Measurements from ENCODE around the gene HMG20A. TPM values are rescaled to one million over a fixed set of nuclear protein-coding genes. Genes with fewer than 3 reads are reported as not detected.

The HMG20A gene
- total RNA-seq, 3 donors from 2014 or later = 35.8 to 48.2 (median 46.4) TPM

GRCh38 chr15:77479015-77479414 lies 58.3 kb downstream of the HMG20A start:
- H3K4me3 ChIP-seq = no peak overlapping the region
- no peaks in the 10 kb centered on the region for H3K4me1 ChIP-seq
- DNase-seq (ENCODE audit: low spot score in 2 of 2) = no peak
- intact Hi-C loops (cut with DNase I; ENCODE audit: low total_unique reads) = no loop called here
- H3K9me3 ChIP-seq = no peaks in the 10 kb centered on the region
- no peaks in the 10 kb centered on the region for H3K27me3 ChIP-seq
- no peak overlapping the region for H3K27ac ChIP-seq
- no peaks in the 10 kb centered on the region for H3K36me3 ChIP-seq
- TF ChIP-seq POLR2AphosphoS5 (IDR thresholded peaks at IDR 0.05) (no peak), POLR2A (IDR thresholded peaks at IDR 0.05) (no peak), CTCF (IDR thresholded peaks at IDR 0.05) (no peak)

GRCh38 chr15:77480859-77481633 lies 60.4 kb downstream of the HMG20A start:
- Histone ChIP-seq H3K27ac (no peak overlapping the region), H3K36me3 (no peaks in the 10 kb centered on the region), H3K4me1 (no peaks in the 10 kb centered on the region), H3K4me3 (no peak overlapping the region), H3K9me3 (no peaks in the 10 kb centered on the region), H3K27me3 (no peaks in the 10 kb centered on the region)
- intact Hi-C loops (cut with DNase I; ENCODE audit: low total_unique reads) = no loop called here
- DNase-seq (ENCODE audit: low spot score in 2 of 2) = no peak
- TF ChIP-seq CTCF (IDR thresholded peaks at IDR 0.05) = no peak

GRCh38 chr15:77481670-77482069 lies 61.0 kb downstream of the HMG20A start:
- H3K36me3 ChIP-seq = no peaks in the 10 kb centered on the region
- H3K4me3 ChIP-seq = no peak overlapping the region
- H3K27ac ChIP-seq = no peak overlapping the region
- intact Hi-C loops (cut with DNase I; ENCODE audit: low total_unique reads) = no loop called here
- H3K9me3 ChIP-seq = no peaks in the 10 kb centered on the region
- no peaks in the 10 kb centered on the region for H3K4me1 ChIP-seq
- TF ChIP-seq CTCF (IDR thresholded peaks at IDR 0.05) (no peak), POLR2AphosphoS5 (IDR thresholded peaks at IDR 0.05) (no peak), POLR2A (IDR thresholded peaks at IDR 0.05) (no peak)
- no peaks in the 10 kb centered on the region for H3K27me3 ChIP-seq
- DNase-seq (ENCODE audit: low spot score in 2 of 2) = no peak

GRCh38 chr15:77482570-77482969 lies 61.9 kb downstream of the HMG20A start:
- Histone ChIP-seq H3K27ac (no peak overlapping the region), H3K36me3 (no peaks in the 10 kb centered on the region), H3K4me3 (no peak overlapping the region), H3K27me3 (no peaks in the 10 kb centered on the region), H3K9me3 (no peaks in the 10 kb centered on the region), H3K4me1 (no peaks in the 10 kb centered on the region)
- TF ChIP-seq POLR2A (IDR thresholded peaks at IDR 0.05) (no peak), POLR2AphosphoS5 (IDR thresholded peaks at IDR 0.05) (no peak), CTCF (IDR thresholded peaks at IDR 0.05) (no peak)
- DNase-seq (ENCODE audit: low spot score in 2 of 2) = no peak
- intact Hi-C loops (cut with DNase I; ENCODE audit: low total_unique reads) = no loop called here

- no peaks in the 10 kb centered on the region for H3K4me1 ChIP-seq
- no peaks in the 10 kb centered on the region for H3K36me3 ChIP-seq
- H3K9me3 ChIP-seq = no peaks in the 10 kb centered on the region
- no peak overlapping the region for H3K27ac ChIP-seq
- no peak overlapping the region for H3K4me3 ChIP-seq
- DNase-seq (ENCODE audit: low spot score in 2 of 2) = no peak
- intact Hi-C loops (cut with DNase I; ENCODE audit: low total_unique reads) = no loop called here
- TF ChIP-seq POLR2A (IDR thresholded peaks at IDR 0.05) (no peak), POLR2AphosphoS5 (IDR thresholded peaks at IDR 0.05) (no peak), CTCF (IDR thresholded peaks at IDR 0.05) (no peak)
- H3K27me3 ChIP-seq = no peaks in the 10 kb centered on the region
Measured at GRCh38 chr15:77483425-77484140, 62.9 kb downstream of the HMG20A start.
